Measurements from ENCODE around the gene TREML2.
"Not testable (repeated sequence)": the region's sequence is repeated elsewhere in the genome, so short reads cannot be mapped to it uniquely, and the experiment has no call there.

The TREML2 gene

GRCh38 chr6:41200901-41201763 is at the start of gene TREML2:
Gene TREML2, minus strand, starts transcription at chr6:41201149. Its CDS starts 141 bp downstream, at chr6:41201008.
- peak; percentile 41 for DNase-seq

- no peak for DNase-seq
These were observed 47.1 kb upstream of the TREML2 start for GRCh38 chr6:41247882-41248705.

- no peak for DNase-seq
These were observed 46.4 kb upstream of the TREML2 start for GRCh38 chr6:41247288-41247865.

GRCh38 chr6:41246529-41246928 is 45.6 kb upstream of the TREML2 start:
- not testable (repeated sequence) for DNase-seq

- DNase-seq, result no peak
These were observed 38.7 kb upstream of the TREML2 start for GRCh38 chr6:41239467-41240159.

- no peak for DNase-seq
These were observed 36.2 kb upstream of the TREML2 start for GRCh38 chr6:41237128-41237527.

GRCh38 chr6:41236276-41236675 is 35.3 kb upstream of the TREML2 start:
- no peak for DNase-seq

GRCh38 chr6:41232667-41233066 is 31.7 kb upstream of the TREML2 start:
- no peak for DNase-seq

GRCh38 chr6:41231246-41231645 is 30.3 kb upstream of the TREML2 start:
- DNase-seq, result no peak

- no peak for DNase-seq
These were observed 28.8 kb upstream of the TREML2 start for GRCh38 chr6:41229721-41230120.

- no peak for DNase-seq
These were observed 27.7 kb upstream of the TREML2 start for GRCh38 chr6:41228616-41229015.

- DNase-seq, result no peak
These were observed 27.1 kb upstream of the TREML2 start, which contains the start of gene TREML4 for GRCh38 chr6:41228096-41228495. Gene TREML4, plus strand, starts transcription at chr6:41228349. Its CDS starts 79 bp downstream, at chr6:41228428.

GRCh38 chr6:41226752-41227151 is 25.8 kb upstream of the TREML2 start:
- no peak for DNase-seq

GRCh38 chr6:41224800-41225199 is 23.9 kb upstream of the TREML2 start:
- DNase-seq, result no peak

GRCh38 chr6:41222513-41222912 is 21.6 kb upstream of the TREML2 start:
- DNase-seq, result no peak

GRCh38 chr6:41222045-41222444 is 21.1 kb upstream of the TREML2 start:
- no peak for DNase-seq

GRCh38 chr6:41216616-41217015 is 15.7 kb upstream of the TREML2 start:
- DNase-seq, result no peak

- DNase-seq, result no peak
These were observed 14.8 kb upstream of the TREML2 start for GRCh38 chr6:41215777-41216176.

GRCh38 chr6:41214559-41215238 is 13.8 kb upstream of the TREML2 start:
- DNase-seq, result no peak

- DNase-seq, result no peak
These were observed 8.8 kb upstream of the TREML2 start for GRCh38 chr6:41209547-41210320.

- DNase-seq, result no peak
These were observed 7.6 kb upstream of the TREML2 start for GRCh38 chr6:41208439-41209106.

All from activated T-cell treated with anti-CD3 and anti-CD28 coated beads, Interleukin-2, amount 50 U/mL, for 1 hour (primary cell).